ENCODE results near the gene SLC26A8. TPM values are rescaled to one million over a fixed set of nuclear protein-coding genes. Genes with fewer than 3 reads are reported as not detected.
"Not testable (repeated sequence)": the region's sequence is repeated elsewhere in the genome, so short reads cannot be mapped to it uniquely, and the experiment has no call there.

SLC26A8 gene
- total RNA-seq, 1 donor from 2014 or later, result 0.35 TPM

- no peak for DNase-seq (ENCODE audit: low spot score)
Measured at GRCh38 chr6:35948725-35949124, 75.7 kb downstream of the SLC26A8 start.

- no peak for DNase-seq (ENCODE audit: low spot score)
Measured at GRCh38 chr6:35945650-35946025, 78.8 kb downstream of the SLC26A8 start.

- DNase-seq (ENCODE audit: low spot score), result no peak
Measured at GRCh38 chr6:35943390-35943789, 81.1 kb downstream of the SLC26A8 start.

GRCh38 chr6:35942355-35942754 is 82.1 kb downstream of the SLC26A8 start:
- DNase-seq (ENCODE audit: low spot score), result no peak

- not testable (repeated sequence) for DNase-seq (ENCODE audit: low spot score)
Measured at GRCh38 chr6:35941170-35941569, 83.3 kb downstream of the SLC26A8 start.

GRCh38 chr6:35940014-35940413 is 84.4 kb downstream of the SLC26A8 start:
- not testable (repeated sequence) for DNase-seq (ENCODE audit: low spot score)

- not testable (repeated sequence) for DNase-seq (ENCODE audit: low spot score)
Measured at GRCh38 chr6:35939259-35939658, 85.2 kb downstream of the SLC26A8 start.

- no peak for DNase-seq (ENCODE audit: low spot score)
Measured at GRCh38 chr6:35936681-35937359, 87.6 kb downstream of the SLC26A8 start.

GRCh38 chr6:35935469-35935868 is 89.0 kb downstream of the SLC26A8 start:
- DNase-seq (ENCODE audit: low spot score), result no peak

- DNase-seq (ENCODE audit: low spot score), result no peak
Measured at GRCh38 chr6:35933844-35934243, 90.6 kb downstream of the SLC26A8 start.

- DNase-seq (ENCODE audit: low spot score), result not testable (repeated sequence)
Measured at GRCh38 chr6:35931873-35932272, 92.6 kb downstream of the SLC26A8 start.

- DNase-seq (ENCODE audit: low spot score), result no peak
Measured at GRCh38 chr6:35931120-35931561, 93.3 kb downstream of the SLC26A8 start.

GRCh38 chr6:35929601-35930000 is 94.8 kb downstream of the SLC26A8 start:
- no peak for DNase-seq (ENCODE audit: low spot score)

- no peak for DNase-seq (ENCODE audit: low spot score)
Measured at GRCh38 chr6:35926509-35927215, 97.8 kb downstream of the SLC26A8 start.

- DNase-seq (ENCODE audit: low spot score), result no peak
Measured at GRCh38 chr6:35925961-35926360, 98.5 kb downstream of the SLC26A8 start.

GRCh38 chr6:35924146-35924545 is 100.3 kb downstream of the SLC26A8 start:
- DNase-seq (ENCODE audit: low spot score), result no peak

- no peak for DNase-seq (ENCODE audit: low spot score)
Measured at GRCh38 chr6:35922139-35922554, 102.3 kb downstream of the SLC26A8 start.

GRCh38 chr6:35920793-35921732 is 103.4 kb downstream of the SLC26A8 start, which contains the start of gene SRPK1:
Gene SRPK1, minus strand, starts transcription at chr6:35921098. Its CDS starts 42 bp downstream, at chr6:35921056.
- DNase-seq (ENCODE audit: low spot score), result peak; percentile 97

GRCh38 chr6:35919827-35920751 is 104.4 kb downstream of the SLC26A8 start:
- DNase-seq (ENCODE audit: low spot score), result no peak

GRCh38 chr6:35919085-35919826 is 105.2 kb downstream of the SLC26A8 start:
- DNase-seq (ENCODE audit: low spot score), result no peak
